ENCODE results near the gene CSTB.
A peak's percentile ranks its signal among the peaks of the same experiment; 100 is the strongest.

The CSTB gene

GRCh38 chr21:43745772-43746517, 30.2 kb downstream of the CSTB start:
- no peak for DNase-seq

- no peak for DNase-seq
These were observed 31.4 kb downstream of the CSTB start for GRCh38 chr21:43744725-43745124.

GRCh38 chr21:43743947-43744346, 32.2 kb downstream of the CSTB start:
- no peak for DNase-seq

GRCh38 chr21:43741423-43742096, 34.5 kb downstream of the CSTB start:
- DNase-seq, result no peak

GRCh38 chr21:43740497-43741156, 35.5 kb downstream of the CSTB start:
- no peak for DNase-seq

- DNase-seq, result no peak
These were observed 36.3 kb downstream of the CSTB start for GRCh38 chr21:43739621-43740435.

GRCh38 chr21:43737158-43737950, 38.8 kb downstream of the CSTB start:
- no peak for DNase-seq

GRCh38 chr21:43736224-43736883, 39.8 kb downstream of the CSTB start:
- DNase-seq, result no peak

GRCh38 chr21:43735236-43736091, 40.6 kb downstream of the CSTB start:
- DNase-seq, result no peak

- no peak for DNase-seq
These were observed 41.2 kb downstream of the CSTB start for GRCh38 chr21:43734928-43735229.

GRCh38 chr21:43734131-43734927, 41.8 kb downstream of the CSTB start:
- DNase-seq, result no peak

- no peak for DNase-seq
These were observed 42.5 kb downstream of the CSTB start for GRCh38 chr21:43733529-43734071.

- no peak for DNase-seq
These were observed 43.0 kb downstream of the CSTB start for GRCh38 chr21:43733060-43733459.

GRCh38 chr21:43731891-43732711, 44.0 kb downstream of the CSTB start:
- no peak for DNase-seq

GRCh38 chr21:43731476-43731875, 44.6 kb downstream of the CSTB start:
- no peak for DNase-seq

- peak; percentile 75 for DNase-seq
These were observed 47.4 kb downstream of the CSTB start for GRCh38 chr21:43728467-43729390.

- DNase-seq, result no peak
These were observed 48.0 kb downstream of the CSTB start for GRCh38 chr21:43728154-43728466.
